HEK293 (cell line): Measurements from ENCODE around the gene XYLT2.

Experiments
- CTCF ChIA-PET: fragments of 350-600 bp; formaldehyde crosslinking; extraction: SDS; loops from one replicate; lab custom pipeline; 2021; ENCODE audit warnings: antibody characterized with exemption; lab: Yijun Ruan, JAX
- POLR2A ChIA-PET: fragments of 300-600 bp; formaldehyde crosslinking; extraction: SDS; loops from one replicate; lab custom pipeline; 2020; ENCODE audit warnings: antibody characterized with exemption, inconsistent platforms; lab: Yijun Ruan, JAX
- H3K27ac ChIP-seq: fragments of 200-500 bp; sonication (Bioruptor generic); 2 replicates; pipeline ENCODE4 v1.5.1; 2014; ENCODE audit warnings: low read depth, low read length, control low read depth, inconsistent platforms; ENCODE audit errors: extremely low read depth
- H3K36me3 ChIP-seq, 2 experiments: fragments of 200-500 bp in 1 of 2; sonication (Bioruptor generic) in 1 of 2; 1 replicate in 1 of 2; 2 replicates in 1 of 2; pipeline ENCODE4 v1.5.1; 2014 to 2017; ENCODE audit warnings: inconsistent platforms in 2 of 2, low read length in 2 of 2; ENCODE audit not compliant: control insufficient read depth in 2 of 2, insufficient read depth in 1 of 2
- H3K4me1 ChIP-seq: fragments of 200-500 bp; sonication (Bioruptor generic); 2 replicates; pipeline ENCODE4 v1.5.1; 2014; ENCODE audit warnings: mild to moderate bottlenecking, low read length, inconsistent platforms; ENCODE audit not compliant: control insufficient read depth, insufficient read depth
- H3K4me3 ChIP-seq: 2 replicates; pipeline ENCODE4 v1.5.1; 2011; ENCODE audit warnings: low read depth, mild to moderate bottlenecking, control low read depth, low read length, moderate library complexity
- H3K9me3 ChIP-seq: fragments of 200-500 bp; sonication (Bioruptor generic); 2 replicates; pipeline ENCODE4 v1.5.1; 2014; ENCODE audit warnings: low read depth, low read length, inconsistent platforms; ENCODE audit not compliant: control insufficient read depth, insufficient read depth
- GLIS1 ChIP-seq: fragments of 450-650 bp; formaldehyde crosslinking; IDR thresholded peaks from 2 replicates; pipeline ENCODE4 v1.5.1; 2016; ENCODE audit warnings: missing biosample characterization, missing genetic modification characterization
- KLF16 ChIP-seq: fragments of 450-650 bp; formaldehyde crosslinking; IDR thresholded peaks from 2 replicates; pipeline ENCODE4 v1.5.1; 2017; ENCODE audit warnings: missing biosample characterization, missing genetic modification characterization
- KLF17 ChIP-seq: fragments of 450-650 bp; formaldehyde crosslinking; IDR thresholded peaks from 2 replicates; pipeline ENCODE4 v1.5.1; 2016; ENCODE audit warnings: missing biosample characterization, missing genetic modification characterization
- KLF7 ChIP-seq: fragments of 450-650 bp; formaldehyde crosslinking; IDR thresholded peaks from 2 replicates; pipeline ENCODE4 v1.5.1; 2016; ENCODE audit warnings: missing biosample characterization, missing genetic modification characterization, borderline replicate concordance
- WT1 ChIP-seq: fragments of 450-650 bp; formaldehyde crosslinking; IDR thresholded peaks from 2 replicates; pipeline ENCODE4 v1.5.1; 2016; ENCODE audit warnings: missing biosample characterization, missing genetic modification characterization
- ZBTB7A ChIP-seq: fragments of 450-650 bp; formaldehyde crosslinking; IDR thresholded peaks from 2 replicates; pipeline ENCODE4 v1.5.1; 2016; ENCODE audit warnings: low read depth, missing biosample characterization, missing genetic modification characterization
- ZNF132 ChIP-seq: fragments of 450-650 bp; formaldehyde crosslinking; IDR thresholded peaks from 2 replicates; pipeline ENCODE4 v1.5.1; 2017; ENCODE audit warnings: missing biosample characterization, missing genetic modification characterization, borderline replicate concordance
- ZNF133 ChIP-seq: fragments of 450-650 bp; formaldehyde crosslinking; IDR thresholded peaks from 2 replicates; pipeline ENCODE4 v1.5.1; 2016; ENCODE audit warnings: missing biosample characterization, missing genetic modification characterization
- ZNF155 ChIP-seq: fragments of 450-650 bp; formaldehyde crosslinking; IDR thresholded peaks from 2 replicates; pipeline ENCODE4 v1.5.1; 2016; ENCODE audit warnings: missing biosample characterization, missing genetic modification characterization
- ZNF341 ChIP-seq: fragments of 450-650 bp; formaldehyde crosslinking; IDR thresholded peaks from 2 replicates; pipeline ENCODE4; 2016; ENCODE audit warnings: low read depth, missing biosample characterization, missing genetic modification characterization
- ZNF416 ChIP-seq: fragments of 450-650 bp; formaldehyde crosslinking; IDR thresholded peaks from 2 replicates; pipeline ENCODE4 v1.5.1; 2016; ENCODE audit warnings: missing biosample characterization, missing genetic modification characterization
- ZNF580 ChIP-seq: fragments of 450-650 bp; formaldehyde crosslinking; IDR thresholded peaks from 2 replicates; pipeline ENCODE4 v1.5.1; 2016; ENCODE audit warnings: missing biosample characterization, missing genetic modification characterization
- ZNF600 ChIP-seq: fragments of 450-650 bp; formaldehyde crosslinking; IDR thresholded peaks from 2 replicates; pipeline ENCODE4 v1.5.1; 2016; ENCODE audit warnings: missing biosample characterization, missing genetic modification characterization
- ZNF677 ChIP-seq: fragments of 450-650 bp; IDR thresholded peaks from 2 replicates; pipeline ENCODE4 v1.5.0; 2018; ENCODE audit warnings: missing biosample characterization, mild to moderate bottlenecking, missing genetic modification characterization, moderate library complexity
- ZNF837 ChIP-seq: fragments of 450-650 bp; formaldehyde crosslinking; IDR thresholded peaks from 2 replicates; pipeline ENCODE4 v1.5.1; 2016; ENCODE audit warnings: missing biosample characterization, missing genetic modification characterization
- ZXDB ChIP-seq: fragments of 450-650 bp; formaldehyde crosslinking; IDR thresholded peaks from 2 replicates; pipeline ENCODE4 v1.5.1; 2016; ENCODE audit warnings: missing biosample characterization, missing genetic modification characterization
- TF ChIP-seq, protein P1 (sequence below): fragments of 450-650 bp; formaldehyde crosslinking; IDR thresholded peaks from 2 replicates; pipeline ENCODE4 v1.5.1; 2016; ENCODE audit warnings: missing biosample characterization, missing genetic modification characterization, borderline replicate concordance
- TF ChIP-seq, protein P2 (sequence below): fragments of 450-650 bp; formaldehyde crosslinking; IDR thresholded peaks from 2 replicates; pipeline ENCODE4 v1.5.1; 2016; ENCODE audit warnings: missing biosample characterization, missing genetic modification characterization

XYLT2 gene

GRCh38 chr17:50370052-50370451 is 24.1 kb downstream of the XYLT2 start:
- POLR2A ChIA-PET = interaction anchor here (1.0 kb wide), 1 partner anchor 27 kb away, joined by 3 read pairs; the partner anchor contains the start of gene LRRC59

GRCh38 chr17:50371526-50371925 is 25.6 kb downstream of the XYLT2 start:
- Histone ChIP-seq H3K36me3 (peaks cover 37 to 71% of the 10 kb centered on the region in 2 experiments), H3K4me1 (peaks cover 8% of the 10 kb centered on the region), H3K4me3 (no peak overlapping the region)
- TF ChIP-seq GLIS1 (tag by site-specific recombination) (no peak), ZBTB7A (no peak), KLF7 (tag by site-specific recombination) (no peak), KLF16 (no peak), ZXDB (tag by site-specific recombination) (no peak), ZNF132 (no peak), ZNF416 (tag by site-specific recombination) (no peak), ZNF133 (tag by site-specific recombination) (no peak), KLF17 (tag by site-specific recombination) (no peak), ZNF677 (tag by site-specific recombination) (no peak), ZNF580 (tag by site-specific recombination) (no peak), ZNF155 (tag by site-specific recombination) (no peak), ZNF837 (tag by site-specific recombination) (no peak), WT1 (tag by site-specific recombination) (no peak), ZNF341 (tag by site-specific recombination) (no peak)
- TF ChIP-seq, protein P1, sequence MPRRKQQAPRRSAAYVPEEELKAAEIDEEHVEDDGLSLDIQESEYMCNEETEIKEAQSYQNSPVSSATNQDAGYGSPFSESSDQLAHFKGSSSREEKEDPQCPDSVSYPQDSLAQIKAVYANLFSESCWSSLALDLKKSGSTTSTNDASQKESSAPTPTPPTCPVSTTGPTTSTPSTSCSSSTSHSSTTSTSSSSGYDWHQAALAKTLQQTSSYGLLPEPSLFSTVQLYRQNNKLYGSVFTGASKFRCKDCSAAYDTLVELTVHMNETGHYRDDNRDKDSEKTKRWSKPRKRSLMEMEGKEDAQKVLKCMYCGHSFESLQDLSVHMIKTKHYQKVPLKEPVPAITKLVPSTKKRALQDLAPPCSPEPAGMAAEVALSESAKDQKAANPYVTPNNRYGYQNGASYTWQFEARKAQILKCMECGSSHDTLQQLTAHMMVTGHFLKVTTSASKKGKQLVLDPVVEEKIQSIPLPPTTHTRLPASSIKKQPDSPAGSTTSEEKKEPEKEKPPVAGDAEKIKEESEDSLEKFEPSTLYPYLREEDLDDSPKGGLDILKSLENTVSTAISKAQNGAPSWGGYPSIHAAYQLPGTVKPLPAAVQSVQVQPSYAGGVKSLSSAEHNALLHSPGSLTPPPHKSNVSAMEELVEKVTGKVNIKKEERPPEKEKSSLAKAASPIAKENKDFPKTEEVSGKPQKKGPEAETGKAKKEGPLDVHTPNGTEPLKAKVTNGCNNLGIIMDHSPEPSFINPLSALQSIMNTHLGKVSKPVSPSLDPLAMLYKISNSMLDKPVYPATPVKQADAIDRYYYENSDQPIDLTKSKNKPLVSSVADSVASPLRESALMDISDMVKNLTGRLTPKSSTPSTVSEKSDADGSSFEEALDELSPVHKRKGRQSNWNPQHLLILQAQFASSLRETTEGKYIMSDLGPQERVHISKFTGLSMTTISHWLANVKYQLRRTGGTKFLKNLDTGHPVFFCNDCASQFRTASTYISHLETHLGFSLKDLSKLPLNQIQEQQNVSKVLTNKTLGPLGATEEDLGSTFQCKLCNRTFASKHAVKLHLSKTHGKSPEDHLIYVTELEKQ (tag by site-specific recombination) = no peak
- TF ChIP-seq, all 188 proteins: peak for 0
- Histone ChIP-seq H3K9me3 (no peaks in the 10 kb centered on the region), H3K27ac (peak overlapping the region; percentile 29; the same call in 1 of the 2 replicates)
- ChIA-PET POLR2A (interaction anchor here (1.1 to 1.8 kb wide), 3 partner anchors 9 to 22 kb away, joined by 3 to 8 read pairs (median 5); no protein-coding TSS in a partner anchor), CTCF (interaction anchor here (0.6 to 2.4 kb wide), 5 partner anchors 9 to 694 kb away, joined by 3 to 17 read pairs (median 6); partner anchors contain the start of genes LRRC59 and RSAD1)

More at GRCh38 chr17:50370052-50370451, 24.1 kb downstream of the XYLT2 start:
- CTCF ChIA-PET = interaction anchor here (0.6 to 2.5 kb wide), 5 partner anchors 8 to 311 kb away, joined by 3 to 17 read pairs (median 9); partner anchors contain the start of gene LRRC59
- Histone ChIP-seq H3K27ac (no peak overlapping the region), H3K36me3 (peaks cover 31 to 71% of the 10 kb centered on the region in 2 experiments), H3K4me1 (peaks cover 8% of the 10 kb centered on the region), H3K9me3 (no peaks in the 10 kb centered on the region), H3K4me3 (no peak overlapping the region)
- TF ChIP-seq, protein P2, sequence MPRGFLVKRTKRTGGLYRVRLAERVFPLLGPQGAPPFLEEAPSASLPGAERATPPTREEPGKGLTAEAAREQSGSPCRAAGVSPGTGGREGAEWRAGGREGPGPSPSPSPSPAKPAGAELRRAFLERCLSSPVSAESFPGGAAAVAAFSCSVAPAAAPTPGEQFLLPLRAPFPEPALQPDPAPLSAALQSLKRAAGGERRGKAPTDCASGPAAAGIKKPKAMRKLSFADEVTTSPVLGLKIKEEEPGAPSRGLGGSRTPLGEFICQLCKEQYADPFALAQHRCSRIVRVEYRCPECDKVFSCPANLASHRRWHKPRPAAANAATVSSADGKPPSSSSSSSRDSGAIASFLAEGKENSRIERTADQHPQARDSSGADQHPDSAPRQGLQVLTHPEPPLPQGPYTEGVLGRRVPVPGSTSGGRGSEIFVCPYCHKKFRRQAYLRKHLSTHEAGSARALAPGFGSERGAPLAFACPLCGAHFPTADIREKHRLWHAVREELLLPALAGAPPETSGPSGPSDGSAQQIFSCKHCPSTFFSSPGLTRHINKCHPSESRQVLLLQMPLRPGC = no peak
- TF ChIP-seq ZNF600 (tag by site-specific recombination) = peak; percentile 69; the same call in 1 of the 2 replicates
